ENCODE measurements around the gene JAML. TPM values are rescaled to one million over a fixed set of nuclear protein-coding genes. Genes with fewer than 3 reads are reported as not detected.
A peak's percentile ranks its signal among the peaks of the same experiment; 100 is the strongest.

The JAML gene
- total and polyA plus RNA-seq, 9 of the 15 experiments (the other 6 are each of a cell fraction or from before 2014, with no cell fraction given) = 0.05 to 0.32 (median 0.22) TPM; not detected in 4

GRCh38 chr11:118146554-118146953 lies 78.3 kb downstream of the JAML start (continued):
- no peak for TF ChIP-seq ZBTB43 (CRISPR knock-in tag; IDR thresholded peaks at IDR 0.05)
- no peak for TF ChIP-seq PPARD (CRISPR knock-in tag; IDR thresholded peaks at IDR 0.05)
- TF ChIP-seq TRIM24 (IDR thresholded peaks at IDR 0.05) = no peak

GRCh38 chr11:118145285-118146227 lies 79.3 kb downstream of the JAML start:
- under 1% methylated on average over 28 of the region's 78 CpGs for WGBS (ENCODE audit: insufficient coverage, low coverage, missing lambda C conversion rate)
- Histone ChIP-seq H3K9me3 (replicated peaks; ENCODE audit: control insufficient read depth, insufficient read depth, low read depth, low read length) (no peaks in the 10 kb centered on the region), H3K4me2 (ENCODE audit: insufficient read depth, low read length) (peak overlapping the region; percentile 84), H3K27me3 (ENCODE audit: control insufficient read depth in 2 of 2, insufficient read depth in 2 of 2, low read length in 2 of 2) (peaks cover 7 to 62% of the 10 kb centered on the region in 2 experiments; a peak in 4 of 5 replicates), H3K36me3 (ENCODE audit: control insufficient read depth, insufficient read depth, low read length) (no peaks in the 10 kb centered on the region), H3K27ac (ENCODE audit: extremely low read depth, low read depth, low read length) (no peak overlapping the region), H4K20me1 (replicated peaks; ENCODE audit: control insufficient read depth, insufficient read depth, low read length) (no peaks in the 10 kb centered on the region), H2AFZ (ENCODE audit: low read depth, low read length) (peak overlapping the region; percentile 91), H3K9me1 (ENCODE audit: control insufficient read depth, insufficient read depth, low read length) (no peaks in the 10 kb centered on the region), H3K79me2 (ENCODE audit: control insufficient read depth, insufficient read depth, low read length) (no peaks in the 10 kb centered on the region), H3K9ac (ENCODE audit: insufficient read depth in 1 of 2, low read depth in 2 of 2, low read length in 2 of 2) (peak overlapping the region in 1 of 2 experiments; percentile 74; a peak in 2 of 4 replicates), H3K4me1 (replicated peaks in 1 of 2; ENCODE audit: control insufficient read depth in 2 of 2, insufficient read depth in 2 of 2, low read length in 2 of 2) (peaks cover 0 to 11% of the 10 kb centered on the region in 2 experiments; a peak in 3 of 5 replicates), H3K4me3 (peak overlapping the region; percentile 46)
- POLR2A ChIA-PET = no interaction called here
- CTCF ChIA-PET (ENCODE audit: low intra/inter-chr PET ratio) = interaction anchor here (0.6 to 2.2 kb wide), 4 partner anchors 26 to 514 kb away, joined by 3 to 17 read pairs (median 10); no protein-coding TSS in a partner anchor
- peak; percentile 87 to 96 (median 94) for DNase-seq (ENCODE audit: extremely low read depth in 1 of 4, low spot score in 3 of 4)
- no TSS peak for BruUV-seq (replicated peaks)
- intact Hi-C loops (cut with micrococcal nuclease) (loop anchor here (1.0 to 2.0 kb wide), 4 partner anchors 26 to 207 kb away; no protein-coding TSS in a partner anchor), in situ Hi-C loops (cut with MboI) (no loop called here)
- peak; percentile 96 for FAIRE-seq
- ATAC-seq = peak; percentile 97
- TF ChIP-seq RAD21 (CRISPR knock-in tag; conservative IDR thresholded peaks at IDR 0.05 in 1 of 2, IDR thresholded peaks at IDR 0.05 in 1 of 2) = peak; percentile 94 to 96
- TF ChIP-seq ZBTB33 (CRISPR knock-in tag; IDR thresholded peaks at IDR 0.05) = 0 out of 2 replicates have a peak, but pooled peaks have one; percentile 9
- no peak for TF ChIP-seq GATAD2B (IDR thresholded peaks at IDR 0.05; ENCODE audit: borderline replicate concordance)
- no peak for TF ChIP-seq SREBF2 (CRISPR knock-in tag; IDR thresholded peaks at IDR 0.05)
- 0 out of 4 replicates have a peak, but pooled peaks of 1 of the 2 experiments have one; percentile 57 for TF ChIP-seq TEAD1 (CRISPR knock-in tag; IDR thresholded peaks at IDR 0.05)
- TF ChIP-seq ZNF79 (CRISPR knock-in tag; IDR thresholded peaks at IDR 0.05; ENCODE audit: low read depth) = no peak
- no peak for TF ChIP-seq HSF4 (CRISPR knock-in tag; IDR thresholded peaks at IDR 0.05; ENCODE audit: borderline replicate concordance)
- no peak for TF ChIP-seq ZNF778 (CRISPR knock-in tag; IDR thresholded peaks at IDR 0.05)
- no peak for TF ChIP-seq ZNF347 (CRISPR knock-in tag; IDR thresholded peaks at IDR 0.05; ENCODE audit: low read depth)
- no peak for TF ChIP-seq ZNF717 (CRISPR knock-in tag; IDR thresholded peaks at IDR 0.05)
- no peak for TF ChIP-seq ZNF174 (CRISPR knock-in tag; IDR thresholded peaks at IDR 0.05)
- no peak for TF ChIP-seq ZNF23 (CRISPR knock-in tag; IDR thresholded peaks at IDR 0.05)
- TF ChIP-seq U2AF1 (optimal IDR thresholded peaks at IDR 0.05; ENCODE audit: low read depth, low read length) = no peak
- TF ChIP-seq SRSF3 (IDR thresholded peaks at IDR 0.05; ENCODE audit: insufficient read depth, low read length) = no peak
